ENCODE measurements around the gene TTC22.

GRCh38 chr1:54826226-54826816 lies 25.2 kb upstream of the TTC22 start:
- no peak for TF ChIP-seq CTCF (IDR thresholded peaks at IDR 0.05; ENCODE audit: low read length)
- TF ChIP-seq EZH2 (IDR thresholded peaks at IDR 0.05; ENCODE audit: borderline replicate concordance, low read length): no peak
